ENCODE measurements around the gene RELB.

GRCh38 chr19:44960906-44961728, 40.1 kb upstream of the RELB start:
- TF ChIP-seq POLR2A (IDR thresholded peaks at IDR 0.05) = no peak
- TF ChIP-seq CTCF (IDR thresholded peaks at IDR 0.05) = no peak

Data from vagina (tissue), 2 donors.